GM19023 (cell line): Measurements from ENCODE around the gene UTF1.

Experiments
- ATAC-seq: cut with Tn5 transposase; IDR thresholded peaks from one replicate; pipeline ENCODE4 v1.9.1; 2021; ENCODE audit warnings: mild to moderate bottlenecking, moderate library complexity; ENCODE audit not compliant: unreplicated experiment

UTF1 gene

DNA sequence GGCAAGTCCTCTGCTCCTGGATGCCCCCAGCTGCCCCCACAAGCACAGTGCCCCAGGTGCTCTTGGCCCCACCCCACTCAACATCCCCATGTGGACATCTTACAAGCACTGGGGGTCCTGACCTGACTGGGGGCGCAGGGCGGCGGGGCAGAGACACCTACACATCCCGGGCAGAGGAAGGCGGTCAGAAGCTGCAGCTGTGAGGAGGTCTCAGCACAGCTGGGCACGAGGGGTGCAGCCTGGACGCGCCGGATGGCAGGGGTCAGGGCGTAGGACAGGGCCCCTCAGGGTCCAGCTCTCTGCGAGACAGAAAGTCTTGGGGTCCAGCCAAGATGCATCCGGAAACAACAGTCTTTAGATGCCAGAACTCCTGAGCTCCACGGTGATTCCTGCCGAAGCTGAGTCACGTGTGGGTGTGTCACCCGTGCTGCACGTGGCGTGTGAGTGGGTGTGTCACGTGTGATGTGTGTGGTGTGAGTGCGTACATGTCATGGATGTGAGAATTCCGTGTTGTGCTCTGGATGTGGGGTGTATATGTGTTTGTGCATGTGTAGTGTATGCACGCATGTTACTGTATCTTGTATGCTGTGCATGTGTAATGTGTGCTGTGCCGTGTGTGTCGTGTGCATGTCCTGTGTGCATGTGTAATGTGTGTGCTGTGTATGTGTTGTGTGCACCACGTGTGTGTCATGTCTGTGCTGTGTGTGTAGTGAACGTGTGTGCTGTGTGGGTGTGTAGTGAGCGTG lies 12.8 kb downstream of the UTF1 start:
- no peak for ATAC-seq

DNA sequence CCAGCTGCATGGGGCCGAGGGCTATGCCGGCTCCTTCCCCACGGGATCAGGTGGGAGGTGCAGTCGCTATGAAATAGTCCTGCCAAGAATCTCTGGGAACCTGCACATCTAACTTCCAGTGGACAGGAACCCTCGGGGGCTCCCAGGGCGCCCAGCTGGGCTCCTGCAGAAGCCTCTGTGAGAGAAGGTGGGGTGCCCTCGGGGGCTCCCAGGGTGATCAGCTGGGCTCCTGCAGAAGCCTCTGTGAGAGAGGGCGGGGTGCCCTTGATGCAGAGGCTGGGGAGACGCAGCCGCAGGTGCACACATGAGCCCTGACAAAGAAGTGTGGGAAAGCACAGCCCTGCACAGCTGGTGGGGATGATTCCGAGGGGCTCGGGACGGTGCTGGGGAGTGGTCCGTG lies 13.6 kb downstream of the UTF1 start:
- ATAC-seq: no peak

DNA sequence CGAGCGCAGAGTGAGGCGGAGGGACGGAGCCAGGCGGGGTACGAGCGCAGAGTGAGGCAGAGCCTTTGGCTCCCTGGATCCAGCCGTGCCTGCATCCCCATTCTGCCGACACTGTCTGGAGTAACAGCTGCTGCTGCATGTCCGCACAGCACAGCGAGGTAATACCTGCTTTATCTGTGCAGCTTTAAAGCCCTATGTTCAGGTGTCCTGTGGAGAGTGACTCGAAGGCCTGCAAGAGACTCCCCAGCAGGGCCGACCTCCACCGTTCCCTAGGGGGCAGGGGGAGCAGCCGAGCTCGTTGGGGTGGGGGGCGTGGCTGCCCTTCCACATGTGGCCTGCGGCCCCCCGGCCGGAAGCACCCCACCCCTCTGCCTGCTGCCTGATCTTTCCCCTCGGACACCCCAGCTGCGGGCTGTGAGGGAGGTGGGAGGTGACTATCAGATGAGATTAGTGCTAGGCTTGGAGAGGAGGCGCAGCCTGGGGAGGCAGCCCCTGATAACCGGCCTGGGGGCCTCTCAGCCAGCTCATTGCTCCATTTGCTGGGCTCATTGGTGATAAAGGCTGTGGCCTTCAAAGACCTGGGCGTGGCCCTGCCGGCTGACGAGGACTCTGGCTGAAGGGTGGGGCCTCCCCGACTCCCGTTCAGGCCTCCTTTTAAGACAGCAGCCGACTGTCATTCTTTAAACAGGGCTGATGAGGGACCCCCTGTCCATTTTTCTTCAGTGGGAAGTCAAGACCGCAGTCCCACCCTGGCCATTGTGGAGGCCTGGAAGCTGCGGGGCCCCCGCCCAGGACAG lies 15.6 kb downstream of the UTF1 start:
- no peak for ATAC-seq

DNA sequence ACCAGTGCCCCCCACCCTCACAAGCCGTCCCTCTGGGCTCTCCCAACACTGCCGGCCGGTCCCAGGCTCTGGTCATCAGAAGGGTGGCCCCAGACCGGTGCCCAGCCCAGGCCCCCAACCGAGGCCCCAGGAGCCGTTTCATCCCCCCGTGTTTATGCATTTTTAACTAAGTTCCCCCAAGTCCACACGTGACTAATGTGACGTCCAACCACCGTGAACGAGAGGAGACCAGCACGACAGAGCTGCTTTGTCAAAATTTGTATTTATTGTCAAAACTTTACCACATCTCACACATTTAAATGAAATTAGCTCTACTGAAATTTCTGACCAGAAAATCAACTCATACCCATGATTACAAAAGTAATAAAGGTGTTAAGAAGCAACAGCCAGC lies 16.2 kb downstream of the UTF1 start:
- ATAC-seq: no peak

DNA sequence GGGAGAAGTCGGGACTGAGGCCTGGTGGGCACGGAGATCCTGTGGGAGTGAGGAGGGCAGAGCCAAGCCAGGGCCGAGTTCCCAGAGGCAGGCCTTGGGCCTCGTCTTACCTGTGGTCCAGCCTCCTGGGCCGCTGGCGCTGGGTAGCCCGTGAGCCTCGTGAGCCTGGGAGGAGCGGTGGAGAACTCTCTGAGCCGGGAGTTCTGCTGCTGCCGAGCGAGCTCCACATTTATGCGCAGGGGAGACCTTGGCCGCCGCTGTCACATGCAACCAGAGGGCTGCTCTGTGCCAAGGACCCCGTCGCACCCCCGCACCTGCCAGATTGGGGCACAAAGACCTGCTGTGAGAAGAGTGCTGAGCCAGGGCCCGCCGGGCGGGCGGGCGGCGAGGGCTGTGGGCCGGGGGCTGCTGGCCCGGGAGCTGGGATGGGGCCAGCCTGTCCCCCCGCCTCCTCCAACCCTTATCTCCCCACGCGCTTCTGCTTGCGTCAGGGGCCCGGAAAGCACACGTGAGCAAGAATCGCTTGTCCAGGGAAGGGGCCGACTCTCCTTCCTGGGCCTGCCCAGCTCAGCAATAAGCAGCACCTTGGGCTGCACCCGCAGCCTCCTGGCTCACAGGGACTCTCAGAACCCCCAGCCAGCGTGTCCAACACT lies 17.8 kb downstream of the UTF1 start:
- no peak for ATAC-seq

DNA sequence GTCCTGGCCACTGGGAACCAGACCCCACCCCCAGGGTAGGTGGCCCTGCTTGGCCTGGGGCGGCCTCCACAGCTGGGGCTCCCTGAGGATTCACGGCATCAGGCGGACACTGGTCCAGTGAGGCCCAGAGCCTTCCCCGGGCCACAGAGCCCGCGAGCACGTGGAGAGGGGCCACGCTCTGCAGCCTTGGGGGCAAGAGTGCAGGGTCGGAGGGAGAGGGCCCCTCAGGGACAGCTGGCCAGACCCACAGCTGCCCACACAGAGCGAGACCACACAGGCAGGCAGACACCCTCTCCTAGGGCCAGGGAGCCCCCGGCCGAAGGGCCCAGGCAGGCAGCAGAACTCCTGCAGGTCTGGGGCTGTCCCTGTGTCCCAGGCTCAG lies 18.3 kb downstream of the UTF1 start:
- no peak for ATAC-seq

DNA sequence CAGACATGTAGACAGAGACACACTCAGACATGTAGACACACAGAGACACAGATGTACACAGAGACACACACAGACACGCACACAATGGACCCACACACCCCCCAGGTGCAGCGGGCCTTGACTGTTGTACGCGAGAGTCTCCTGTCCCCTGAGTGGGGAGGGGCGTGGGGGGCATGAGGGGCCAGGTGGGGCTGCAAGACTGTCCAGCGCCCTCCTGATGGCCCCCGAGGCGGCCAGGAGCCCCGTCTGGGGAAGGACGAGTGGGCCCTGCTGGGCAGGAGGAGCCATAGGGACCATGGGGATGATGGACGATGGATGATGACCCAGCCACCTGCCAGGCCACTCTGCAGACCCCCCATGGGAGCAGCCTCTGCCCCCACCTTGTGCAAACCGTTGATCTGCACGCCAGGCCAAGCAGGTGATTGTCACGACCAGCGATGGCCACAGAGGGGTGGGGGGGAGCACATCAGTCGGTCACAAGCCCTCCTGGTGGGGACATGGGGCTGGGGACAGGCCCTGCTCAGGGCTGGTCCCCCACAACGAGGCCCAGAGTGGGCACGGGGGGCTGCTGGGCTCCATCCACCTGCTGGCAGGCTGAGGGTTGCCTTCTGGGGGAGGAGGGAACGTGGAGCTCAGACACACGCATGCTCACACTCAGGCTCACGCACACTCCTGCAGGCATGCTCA lies 19.2 kb downstream of the UTF1 start:
- no peak for ATAC-seq

DNA sequence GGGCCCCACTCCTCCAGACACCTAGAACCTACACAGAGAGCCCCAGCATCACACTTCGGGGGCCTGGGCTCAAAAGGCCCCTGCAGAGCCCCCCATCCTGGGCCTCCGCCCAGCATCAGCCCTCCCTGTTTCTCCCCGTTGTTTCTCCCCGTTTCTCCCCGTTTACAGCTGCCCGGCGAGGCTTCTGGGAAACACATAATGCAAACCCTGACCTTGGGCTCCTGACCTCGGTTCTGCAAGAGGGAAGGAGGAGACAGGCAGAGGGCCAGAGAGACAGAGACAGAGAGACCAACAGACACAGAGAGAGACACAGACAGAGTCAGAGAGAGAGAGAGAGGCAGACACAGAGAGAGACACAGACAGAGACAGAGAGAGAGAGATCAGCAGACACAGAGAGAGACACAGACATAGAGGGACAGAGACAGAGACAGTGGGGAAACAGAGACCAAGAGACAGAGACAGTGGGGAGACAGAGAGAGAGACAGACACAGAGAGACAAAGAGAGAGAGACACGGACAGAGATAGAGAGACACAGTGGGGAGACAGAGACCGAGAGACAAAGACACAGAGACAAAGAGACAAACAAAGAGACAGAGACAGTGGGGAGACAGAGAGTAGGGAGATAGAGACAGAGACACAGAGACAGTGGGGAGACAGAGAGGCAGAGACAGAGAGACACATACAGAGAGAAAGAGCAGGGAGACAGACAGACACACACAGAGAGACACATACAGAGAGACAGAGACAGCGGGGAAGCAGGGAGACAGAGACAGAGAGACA lies 20.1 kb downstream of the UTF1 start:
- no peak for ATAC-seq

DNA sequence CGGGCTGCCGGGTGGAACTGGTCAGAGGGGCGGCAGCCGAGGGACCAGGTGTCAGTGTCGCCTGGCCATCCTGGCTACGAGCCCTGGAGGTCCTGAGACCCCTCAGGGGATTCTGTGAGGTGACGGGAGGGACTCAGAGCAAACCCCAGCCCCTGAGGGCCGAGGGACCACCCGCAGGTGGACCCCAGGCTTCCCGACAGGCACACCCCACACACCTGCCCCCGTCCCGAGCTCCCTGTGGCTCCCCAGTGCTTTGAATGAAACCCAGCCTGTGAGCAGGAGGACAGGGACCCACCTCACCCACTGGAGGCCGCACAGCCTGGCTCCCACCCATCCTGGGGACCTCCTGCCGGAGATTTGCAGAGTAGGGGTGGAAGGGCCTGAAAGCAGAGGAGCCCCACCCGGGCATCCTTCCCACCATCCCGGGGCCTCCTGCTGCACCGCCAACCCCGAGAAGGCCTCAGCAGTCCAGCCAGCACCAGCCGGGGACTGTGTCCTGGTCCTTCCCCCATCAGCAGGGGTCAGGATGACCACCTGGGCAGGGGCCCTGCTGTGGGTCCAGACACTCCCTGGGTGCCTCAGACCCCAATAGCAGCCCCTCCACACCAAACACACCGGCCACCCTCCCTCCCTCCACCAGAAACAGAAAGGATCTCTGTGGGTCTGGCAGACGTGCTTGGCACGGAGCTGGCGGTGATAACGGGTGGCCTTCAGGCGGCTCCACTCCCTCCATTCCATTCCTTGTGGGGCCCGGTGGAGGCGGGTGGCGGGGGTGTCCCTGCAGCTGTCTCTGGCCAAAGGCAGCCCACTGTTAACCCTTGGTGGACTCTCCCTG lies 21.6 kb downstream of the UTF1 start:
- ATAC-seq: no peak

DNA sequence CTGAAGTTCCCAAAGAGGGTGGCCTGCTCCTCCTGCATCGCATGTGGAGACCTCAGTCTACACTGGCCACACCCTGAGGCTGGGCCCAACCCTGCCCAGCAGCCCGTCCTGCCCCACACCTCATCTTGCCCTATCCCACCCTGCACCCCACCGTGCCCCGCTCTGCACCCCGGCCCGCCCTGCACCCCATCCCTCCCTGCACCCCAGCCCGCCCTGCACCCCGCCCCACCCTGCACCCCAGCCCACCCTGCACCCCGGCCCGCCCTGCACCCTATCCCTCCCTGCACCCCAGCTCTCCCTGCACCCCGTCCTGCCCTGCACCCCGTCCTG lies 22.2 kb downstream of the UTF1 start:
- no peak for ATAC-seq

DNA sequence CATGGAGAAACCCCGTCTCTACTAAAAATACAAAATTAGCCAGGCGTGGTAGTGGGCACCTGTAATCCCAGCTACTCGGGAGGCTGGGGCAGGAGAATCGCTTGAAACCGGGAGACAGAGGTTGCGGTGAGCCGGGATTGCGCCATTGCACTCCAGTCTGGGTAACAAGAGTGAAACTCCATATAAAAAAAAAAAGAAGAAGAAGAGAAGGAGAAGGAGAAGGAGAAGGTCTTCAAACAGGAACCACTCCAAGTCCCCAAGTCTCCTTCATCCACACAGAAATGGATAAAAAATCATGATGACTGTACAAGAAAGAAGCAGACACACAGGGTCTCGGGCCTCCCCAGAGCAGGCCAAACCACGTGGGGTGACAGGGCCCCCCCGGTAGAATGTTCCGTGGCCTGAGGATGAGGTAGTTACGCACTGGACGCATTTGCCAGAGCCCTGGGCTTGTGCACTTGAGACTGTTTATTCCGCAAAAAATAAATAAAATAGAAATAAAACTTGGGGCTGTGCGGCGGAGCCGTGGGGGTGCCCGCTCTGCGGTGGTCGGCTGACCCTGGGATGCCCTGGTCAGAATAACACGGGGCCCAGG lies 23.4 kb downstream of the UTF1 start:
- no peak for ATAC-seq

DNA sequence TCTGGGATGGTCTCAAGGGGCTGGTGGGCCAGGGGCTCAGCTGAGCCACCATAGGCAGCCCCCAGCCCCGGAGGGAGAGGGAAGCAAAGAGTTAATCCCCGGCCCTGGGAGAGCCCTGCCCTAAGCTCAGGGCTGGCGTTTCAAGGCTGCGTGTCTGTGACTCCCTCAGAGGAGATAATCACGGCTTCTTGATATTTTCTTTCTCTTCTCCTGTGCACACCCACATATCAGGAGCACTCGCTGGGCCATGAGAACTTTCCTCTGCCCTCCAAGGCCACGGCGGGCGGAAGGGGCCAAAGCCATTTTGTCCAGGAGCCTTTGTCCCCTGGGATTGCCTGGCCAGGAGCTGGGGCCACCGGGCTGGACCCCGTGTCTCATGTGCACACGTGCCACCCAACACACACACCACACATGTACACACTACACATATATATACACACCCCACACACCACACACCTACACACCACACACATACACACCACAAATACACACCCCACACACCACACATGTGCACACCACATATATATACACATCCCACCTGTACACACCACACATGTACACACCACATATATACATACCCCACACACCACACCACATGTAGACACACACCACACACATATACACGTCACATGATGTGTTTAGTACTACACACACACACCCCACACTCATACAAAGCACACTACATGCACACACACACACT lies 24.6 kb downstream of the UTF1 start:
- no peak for ATAC-seq

DNA sequence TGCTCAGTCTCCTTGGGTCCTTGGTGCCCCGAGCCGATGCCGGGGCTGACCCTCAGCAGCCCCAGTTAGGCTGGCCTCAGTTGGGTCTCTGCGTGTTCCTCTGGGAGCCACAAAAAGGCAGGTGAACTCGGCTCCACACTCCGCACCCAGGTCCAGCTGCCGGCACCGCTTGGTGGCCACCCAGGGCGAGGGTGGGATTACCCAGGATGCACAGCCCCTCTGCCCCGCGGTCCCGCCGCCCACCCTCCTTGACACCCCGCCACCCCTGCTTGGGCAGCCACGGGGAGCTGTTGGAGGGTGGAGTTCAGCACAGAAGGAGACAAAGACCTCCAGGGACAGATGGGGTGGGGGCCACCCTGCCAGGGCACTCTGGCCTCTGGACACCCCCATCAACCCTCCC lies 25.3 kb downstream of the UTF1 start:
- no peak for ATAC-seq

DNA sequence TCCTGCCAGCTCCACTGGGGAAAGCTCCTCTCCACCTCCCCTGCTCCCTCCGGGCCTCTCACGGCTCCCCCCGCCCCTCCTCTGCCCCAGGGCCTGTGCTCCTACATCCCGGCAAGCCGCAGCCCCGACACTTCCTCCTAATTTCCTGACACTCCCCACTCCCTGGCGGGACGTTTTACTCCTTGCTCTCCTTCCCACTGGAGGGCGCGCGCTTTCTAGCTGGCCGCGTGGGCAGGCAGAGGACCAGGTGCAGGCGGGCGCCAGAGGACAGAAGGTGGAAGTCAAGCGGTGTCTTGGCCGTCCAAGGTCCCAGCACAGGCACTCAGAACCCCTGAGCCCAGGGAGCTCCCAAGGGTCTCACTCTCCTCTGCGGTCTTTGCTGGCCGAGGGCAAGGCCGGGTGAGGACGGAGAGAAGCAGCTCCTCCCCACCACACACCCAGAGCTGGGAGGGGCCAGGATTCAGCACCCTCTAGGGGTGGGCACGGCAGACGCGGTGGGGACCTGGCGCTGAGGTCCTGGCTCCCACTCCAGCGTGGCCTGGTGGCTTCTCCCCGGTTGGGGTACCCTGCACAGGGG lies 27.6 kb downstream of the UTF1 start:
- no peak for ATAC-seq

DNA sequence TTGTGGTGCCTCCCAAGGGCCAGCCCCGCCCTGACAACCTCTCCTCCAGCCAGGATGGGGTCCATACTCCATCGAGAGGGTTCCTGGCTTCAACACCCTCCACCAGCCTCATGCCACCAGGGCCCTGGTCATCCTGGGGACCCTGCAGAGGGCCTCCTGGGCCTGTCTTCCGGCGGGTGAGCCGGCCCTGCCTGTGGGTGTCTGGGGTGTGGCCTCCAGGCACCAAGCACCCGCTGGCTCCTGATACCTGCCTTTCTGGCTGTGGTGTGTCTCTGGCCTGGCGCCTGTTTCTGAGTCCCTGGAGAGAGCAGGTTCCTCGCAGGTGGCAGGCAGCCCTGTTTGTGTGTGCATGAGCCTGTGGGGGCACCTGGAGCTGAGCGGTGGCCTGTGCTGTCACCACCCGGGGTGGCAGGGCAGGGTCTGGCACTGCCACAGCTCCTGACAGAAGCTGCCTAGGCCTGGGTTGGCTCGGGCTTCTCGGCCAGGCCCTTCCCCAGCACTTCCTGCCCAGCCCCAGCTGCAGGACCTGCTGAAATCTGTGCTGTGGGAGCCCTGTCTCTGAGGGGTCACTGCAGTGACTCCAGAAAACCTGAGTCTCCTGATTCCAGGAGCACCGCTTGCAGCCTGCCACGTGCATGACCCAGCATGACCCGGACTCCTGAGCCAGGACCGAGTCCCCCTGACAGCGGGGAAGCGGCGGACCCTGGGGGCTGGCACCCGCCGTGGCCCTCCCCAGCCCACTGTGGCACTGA lies 28.2 kb downstream of the UTF1 start:
- no peak for ATAC-seq

DNA sequence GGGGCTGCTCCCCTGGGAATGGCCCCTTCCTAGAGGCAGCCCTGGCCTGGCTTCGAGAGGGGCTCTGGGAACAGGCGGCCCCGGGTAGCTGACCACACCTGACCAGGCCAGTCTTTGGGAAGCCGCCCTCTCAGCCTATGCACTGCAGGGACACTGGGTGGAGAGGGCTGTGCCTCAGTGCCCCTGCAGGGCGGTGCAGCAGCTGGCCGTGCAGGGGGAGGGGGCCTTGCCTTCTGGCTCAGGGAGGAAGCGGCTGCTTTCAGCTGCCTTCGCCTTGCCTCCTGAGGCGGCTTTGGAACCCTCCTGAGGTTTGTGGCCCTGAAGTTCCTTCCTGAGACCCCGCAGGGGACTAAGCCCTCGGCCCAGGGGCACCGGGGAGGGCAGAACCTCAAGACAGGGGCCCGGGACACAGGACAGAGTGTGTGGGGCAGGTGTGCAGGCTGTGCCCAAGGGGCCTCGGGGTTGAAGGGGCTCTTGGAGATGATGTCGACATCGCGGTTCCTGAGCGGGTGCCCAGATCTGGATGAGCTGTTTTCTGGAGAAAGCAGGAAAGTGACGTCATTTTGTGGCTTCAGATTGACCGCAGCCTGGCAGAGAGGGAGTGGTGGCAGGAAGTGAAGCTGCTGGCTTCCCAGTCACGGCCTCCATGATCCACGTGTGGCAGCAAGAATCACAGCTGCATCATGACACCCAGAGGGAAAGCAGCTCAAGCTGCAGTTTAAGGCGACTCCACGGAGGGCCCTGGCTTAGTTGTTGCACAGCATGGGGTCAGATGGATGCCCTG lies 29.0 kb downstream of the UTF1 start:
- no peak for ATAC-seq

DNA sequence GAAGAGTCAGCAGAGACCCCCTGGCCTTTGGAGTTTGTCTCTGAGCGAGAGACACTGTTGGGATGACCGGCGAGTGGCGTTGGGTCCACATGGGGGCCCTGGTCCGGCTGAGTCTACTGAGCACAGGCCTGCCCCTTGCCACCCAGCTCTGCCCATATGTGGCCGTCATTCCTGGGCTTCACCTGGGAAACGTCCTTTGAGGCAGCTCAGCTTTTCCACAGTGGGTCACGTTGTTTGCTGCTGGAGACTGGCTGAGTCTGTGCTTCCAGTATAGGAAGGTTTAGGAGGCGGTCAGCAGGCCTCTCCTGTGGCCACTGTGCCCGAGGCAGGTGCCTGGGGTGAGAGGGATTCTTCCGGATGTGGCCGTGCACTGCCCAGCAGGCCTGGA lies 29.6 kb downstream of the UTF1 start:
- ATAC-seq: no peak
